H1 (cell line): ENCODE measurements around the gene SERPINB5. TPM values are rescaled to one million over a fixed set of nuclear protein-coding genes. Genes with fewer than 3 reads are reported as not detected.

ENCODE experiments used
- CTCF ChIA-PET: fragments of 300-600 bp; sonication (Branson Sonifier 250); formaldehyde crosslinking; loops from one replicate; lab custom pipeline; 2021; ENCODE audit not compliant: partially characterized antibody; lab: Charles Lee
- POLR2A ChIA-PET: fragments of 300-600 bp; sonication (Branson Sonifier 250); formaldehyde crosslinking; loops from one replicate; lab custom pipeline; 2021; ENCODE audit warnings: inconsistent platforms; ENCODE audit not compliant: partially characterized antibody; lab: Charles Lee
- DNase-seq, 2 experiments: peaks; one replicate each; pipeline versions ENCODE4 v3.0.0 to v3.0.0-alpha.2; 2010 to 2022; ENCODE audit warnings: low spot score in 2 of 2, low read depth in 1 of 2, mixed read lengths in 1 of 2
- FAIRE-seq: peaks from 2 replicates; lab custom pipeline; 2011; peaks lifted over from hg19 to GRCh38; lab: Jason Lieb, UNC
- H2AFZ ChIP-seq: 2 replicates; pipeline ENCODE4 v1.8.1; 2012; ENCODE audit warnings: low read length, inconsistent platforms
- H2AK5ac ChIP-seq: 2 replicates; pipeline ENCODE4 v1.6.1; 2013; ENCODE audit warnings: low read depth, low read length
- H2BK120ac ChIP-seq: replicated peaks from 2 replicates; pipeline ENCODE3; 2013; ENCODE audit warnings: low read depth, low read length, inconsistent platforms
- H2BK12ac ChIP-seq: 2 replicates; pipeline ENCODE4 v1.6.1; 2013; ENCODE audit warnings: low read depth, low read length
- H2BK15ac ChIP-seq: 2 replicates; pipeline ENCODE4 v1.6.1; 2013; ENCODE audit warnings: low read length
- H2BK20ac ChIP-seq: 2 replicates; pipeline ENCODE4 v1.6.1; 2013; ENCODE audit warnings: low read length
- H2BK5ac ChIP-seq: 2 replicates; pipeline ENCODE4 v1.6.1; 2013; ENCODE audit warnings: low read depth, low read length
- H3K14ac ChIP-seq: 2 replicates; pipeline ENCODE4 v1.6.1; 2013; ENCODE audit warnings: inconsistent platforms; ENCODE audit not compliant: insufficient read length
- H3K18ac ChIP-seq: 2 replicates; pipeline ENCODE4 v1.6.1; 2013; ENCODE audit warnings: low read length; ENCODE audit errors: extremely low read depth
- H3K23ac ChIP-seq: 2 replicates; pipeline ENCODE4 v1.6.1; 2013; ENCODE audit warnings: inconsistent platforms; ENCODE audit not compliant: insufficient read length
- H3K23me2 ChIP-seq: 2 replicates; pipeline ENCODE4 v1.6.1; 2013; ENCODE audit warnings: low read depth, low read length
- H3K27ac ChIP-seq: 2 replicates; pipeline ENCODE4 v1.6.1; 2011; ENCODE audit warnings: low read depth, low read length, inconsistent platforms
- H3K27me3 ChIP-seq, 4 experiments: replicated peaks in 1 of 4; 1 replicate in 1 of 4; 2 replicates in 3 of 4; pipeline versions ENCODE4 v1.6.1 to v1.8.1; 2011 to 2013; ENCODE audit warnings: low read length in 3 of 4, mild to moderate bottlenecking in 3 of 4, inconsistent platforms in 2 of 4, mixed read lengths in 2 of 4, moderate library complexity in 1 of 4; ENCODE audit not compliant: control insufficient read depth in 3 of 4, insufficient read depth in 3 of 4; ENCODE audit errors: extremely low read depth in 1 of 4
- H3K36me3 ChIP-seq, 4 experiments: 2 replicates each; pipeline versions ENCODE4 v1.6.1 to v1.8.1; 2011 to 2013; ENCODE audit warnings: mild to moderate bottlenecking in 4 of 4, low read length in 3 of 4, moderate library complexity in 2 of 4, control low read depth in 1 of 4, inconsistent platforms in 1 of 4; ENCODE audit not compliant: insufficient read depth in 4 of 4, control insufficient read depth in 2 of 4
- H3K4ac ChIP-seq: replicated peaks from 2 replicates; pipeline ENCODE3; 2013; ENCODE audit warnings: low read length, low read depth, mixed read lengths, inconsistent platforms; ENCODE audit not compliant: insufficient read length
- H3K4me1 ChIP-seq, 4 experiments: replicated peaks in 1 of 4; 1 replicate in 1 of 4; 2 replicates in 3 of 4; pipeline versions ENCODE4 v1.6.1 to v1.8.1; 2011 to 2013; ENCODE audit warnings: low read length in 3 of 4, inconsistent platforms in 2 of 4, mixed read lengths in 1 of 4; ENCODE audit not compliant: insufficient read depth in 4 of 4, control insufficient read depth in 3 of 4
- H3K4me2 ChIP-seq, 2 experiments: 2 replicates each; pipeline versions ENCODE4 v1.6.1 to v1.8.1; 2011 to 2013; ENCODE audit warnings: low read depth in 2 of 2, low read length in 2 of 2, control low read depth in 1 of 2, inconsistent platforms in 1 of 2, mild to moderate bottlenecking in 1 of 2; ENCODE audit not compliant: insufficient read depth in 1 of 2
- H3K4me3 ChIP-seq, 4 experiments: fragments of 200-600, 300-600 bp in 1 of 4; sonication (generic), shearing (Covaris generic), sonication (Bioruptor Twin) in 1 of 4; 2 replicates each; pipeline versions ENCODE4 v1.5.1 to v1.8.1; 2011 to 2016; ENCODE audit warnings: low read length in 4 of 4, low read depth in 3 of 4, control low read depth in 2 of 4, inconsistent platforms in 2 of 4, mild to moderate bottlenecking in 2 of 4, mixed read lengths in 1 of 4, moderate library complexity in 1 of 4; ENCODE audit not compliant: insufficient read depth in 2 of 4; ENCODE audit errors: extremely low read depth in 1 of 4
- H3K56ac ChIP-seq: replicated peaks from 2 replicates; pipeline ENCODE3; 2013; ENCODE audit warnings: low read depth, mild to moderate bottlenecking, mixed read lengths, low read length, inconsistent platforms; ENCODE audit not compliant: insufficient read length
- H3K79me1 ChIP-seq: 2 replicates; pipeline ENCODE4 v1.6.1; 2013; ENCODE audit warnings: low read depth, low read length, control low read depth
- H3K79me2 ChIP-seq, 2 experiments: 2 replicates each; pipeline versions ENCODE4 v1.6.1 to v1.8.1; 2012 to 2013; ENCODE audit warnings: low read length in 2 of 2, mild to moderate bottlenecking in 2 of 2, inconsistent platforms in 1 of 2; ENCODE audit not compliant: insufficient read depth in 2 of 2, control insufficient read depth in 1 of 2
- H3K9ac ChIP-seq, 4 experiments: replicated peaks in 1 of 4; 1 replicate in 1 of 4; 2 replicates in 3 of 4; pipeline versions ENCODE4 v1.6.1 to v1.8.1; 2011 to 2013; ENCODE audit warnings: low read depth in 3 of 4, low read length in 3 of 4, control low read depth in 2 of 4, mild to moderate bottlenecking in 2 of 4, moderate library complexity in 2 of 4, inconsistent platforms in 1 of 4; ENCODE audit errors: extremely low read depth in 1 of 4
- H3K9me3 ChIP-seq, 2 experiments: 2 replicates each; pipeline versions ENCODE4 v1.6.1 to v1.8.1; 2012 to 2013; ENCODE audit warnings: mild to moderate bottlenecking in 2 of 2, moderate library complexity in 2 of 2, control low read depth in 1 of 2, inconsistent platforms in 1 of 2, low read depth in 1 of 2, low read length in 1 of 2, mixed read lengths in 1 of 2; ENCODE audit not compliant: insufficient read depth in 2 of 2
- H4K20me1 ChIP-seq, 2 experiments: replicated peaks in 1 of 2; 2 replicates each; pipeline versions ENCODE3 to v1.8.1; 2011 to 2013; ENCODE audit warnings: inconsistent platforms in 2 of 2, low read length in 2 of 2, mild to moderate bottlenecking in 1 of 2; ENCODE audit not compliant: insufficient read depth in 2 of 2, control insufficient read depth in 1 of 2
- H4K5ac ChIP-seq: 2 replicates; pipeline ENCODE4 v1.6.1; 2013; ENCODE audit warnings: low read length, low read depth, mixed read lengths, inconsistent platforms; ENCODE audit not compliant: insufficient read length
- H4K8ac ChIP-seq: 2 replicates; pipeline ENCODE4 v1.8.0; 2013; ENCODE audit warnings: mild to moderate bottlenecking, moderate library complexity, low read length, inconsistent platforms; ENCODE audit not compliant: insufficient read depth; ENCODE audit errors: extremely low read depth
- H4K91ac ChIP-seq: replicated peaks from 2 replicates; pipeline ENCODE3; 2013; ENCODE audit warnings: low read length, mixed read lengths, inconsistent platforms; ENCODE audit not compliant: insufficient read length
- CBX5 ChIP-seq: fragments of 300-800, 300-1000 bp; sonication (generic); IDR thresholded peaks from 2 replicates; pipeline ENCODE4 v1.7.1; 2016; ENCODE audit warnings: antibody characterized with exemption, low read length, low read depth
- EZH2 ChIP-seq: fragments of 200-600 bp; sonication (generic); IDR thresholded peaks from 2 replicates; pipeline ENCODE4 v1.7.1; 2012; ENCODE audit warnings: low read depth, mild to moderate bottlenecking, moderate library complexity, low read length, inconsistent platforms; ENCODE audit not compliant: severe bottlenecking
- PHF8 ChIP-seq: fragments of 200-600 bp; sonication (generic); conservative IDR thresholded peaks from 2 replicates; pipeline ENCODE4 v1.7.1; 2012; ENCODE audit warnings: low read depth, mild to moderate bottlenecking, inconsistent platforms, low read length, moderate library complexity
- WGBS, 2 experiments: shearing (Covaris generic) in 1 of 2; methylation state at CpG; one replicate each; pipeline versions ENCODE4 v1.1.6 to v1.1.7; 2013 to 2015; ENCODE audit warnings: low lambda C conversion rate in 2 of 2, mixed read lengths in 2 of 2, inconsistent platforms in 1 of 2, low coverage in 1 of 2, missing lambda C conversion rate in 1 of 2; ENCODE audit not compliant: insufficient replicate concordance in 2 of 2, insufficient coverage in 1 of 2, insufficient read length in 1 of 2; ENCODE audit errors: extremely low coverage in 1 of 2, missing lambda C conversion rate in 1 of 2; 5-methylcytosine and 5-hydroxymethylcytosine counted together
- polyA plus RNA-seq, 7 experiments: library from polyadenylated mRNA; depleted of rRNA in 3 of 7; stranded (reverse) in 5 of 7; unstranded in 2 of 7; fragments of >200 nt in 5 of 7; fragments of 200-250 nt in 2 of 7; gene quantifications; 1 replicate in 5 of 7; 2 replicates in 1 of 7; 4 replicates in 1 of 7; pipeline versions ENCODE4 v1.2.1 to v1.2.3, GENCODE V29; 2011 to 2013; ENCODE audit warnings: missing spikeins in 2 of 7, mixed read lengths in 2 of 7
- total RNA-seq: library from RNA; stranded (reverse); fragmentation: NEBNext Ultra II Directional; extraction: Animal tissue kit (Norgen Biotek cat#: 25700); gene quantifications from 2 replicates; pipeline ENCODE4 v1.2.1, GENCODE V29; 2021

The SERPINB5 gene
- total and polyA plus RNA-seq, 2 of the 8 experiments (the other 6 are each of a cell fraction or from before 2014, with no cell fraction given): 0.03 TPM; not detected in 1

DNA sequence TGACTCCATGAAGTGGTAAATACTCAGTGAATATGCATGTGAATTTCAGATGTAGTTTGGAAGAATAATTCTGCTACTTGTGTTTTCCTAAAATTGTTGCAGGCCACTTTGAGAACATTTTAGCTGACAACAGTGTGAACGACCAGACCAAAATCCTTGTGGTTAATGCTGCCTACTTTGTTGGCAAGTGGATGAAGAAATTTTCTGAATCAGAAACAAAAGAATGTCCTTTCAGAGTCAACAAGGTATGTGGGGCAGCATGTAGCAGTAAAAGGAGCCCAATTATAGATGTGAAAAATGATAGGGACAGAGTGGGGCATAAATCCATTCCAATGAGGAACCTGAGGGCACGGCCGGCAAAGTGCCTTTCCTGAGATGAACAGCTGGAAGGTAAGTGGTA lies 16.1 kb downstream of the SERPINB5 start:
- no peak for FAIRE-seq
- 97% methylated on average over 3 of the region's 3 CpGs; no CpG with 5 or more reads in 1 of the 2 experiments for WGBS, 2 experiments
- POLR2A ChIA-PET: no interaction called here

More for the DNA sequence above, 16.1 kb downstream of the SERPINB5 start:
- Histone ChIP-seq H2AFZ (no peak overlapping the region), H3K4me1 (no peaks in the 10 kb centered on the region), H2BK120ac (no peak overlapping the region), H2BK5ac (no peak overlapping the region), H4K5ac (no peak overlapping the region), H3K23me2 (no peaks in the 10 kb centered on the region), H3K79me1 (no peaks in the 10 kb centered on the region), H3K9ac (no peak overlapping the region), H3K23ac (no peak overlapping the region), H3K18ac (no peak overlapping the region), H3K4ac (no peak overlapping the region), H3K4me2 (no peak overlapping the region), H3K27ac (no peak overlapping the region), H3K36me3 (no peaks in the 10 kb centered on the region), H4K20me1 (no peaks in the 10 kb centered on the region), H4K91ac (no peak overlapping the region), H3K9me3 (no peaks in the 10 kb centered on the region), H2BK12ac (no peak overlapping the region), H2BK15ac (no peak overlapping the region), H2AK5ac (no peak overlapping the region), H3K14ac (no peak overlapping the region), H3K27me3 (peaks cover 0 to 1% (median 0%) of the 10 kb centered on the region in 4 experiments; a peak in 1 of 7 replicates), H4K8ac (no peak overlapping the region), H3K56ac (no peak overlapping the region), H2BK20ac (no peak overlapping the region), H3K79me2 (no peaks in the 10 kb centered on the region), H3K4me3 (no peak overlapping the region)
- DNase-seq: no peak
- TF ChIP-seq CBX5 (no peak), PHF8 (no peak), EZH2 (no peak)
- CTCF ChIA-PET: interaction anchor here (0.7 to 5.1 kb wide), 6 partner anchors 13 to 691 kb away, joined by 3 to 34 read pairs (median 4); partner anchors contain the start of gene SERPINB5
